OCI-LY3 (cell line): ENCODE results near the gene URB1.

Source experiments
- CTCF ChIP-seq: fragments of 200-600, 300-600 bp; sonication (generic); IDR thresholded peaks from 2 replicates; pipeline ENCODE4 v1.5.1; 2014; ENCODE audit warnings: antibody characterized with exemption, low read length, low read depth
- EZH2phosphoT487 ChIP-seq: fragments of 200-600 bp; shearing (Covaris generic); IDR thresholded peaks from 2 replicates; pipeline ENCODE4 v1.6.1; 2018; ENCODE audit warnings: antibody characterized with exemption, mixed run types, low read depth

- TF ChIP-seq CTCF (no peak), EZH2phosphoT487 (no peak)
These were observed 22.0 kb upstream of the URB1 start for GRCh38 chr21:32414579-32415358.
